ENCODE measurements around the gene CNTNAP2. TPM values are rescaled to one million over a fixed set of nuclear protein-coding genes. Genes with fewer than 3 reads are reported as not detected.

CNTNAP2 gene
- total RNA-seq, 1 donor = 1.0 TPM

- peaks cover 5% of the 10 kb centered on the region for H3K9me3 ChIP-seq (ENCODE audit: low read depth, low read length)
- no peak overlapping the region for H3K4me3 ChIP-seq (ENCODE audit: low read length)
- no peaks in the 10 kb centered on the region for H3K27me3 ChIP-seq (ENCODE audit: insufficient read depth, low read length)
- H3K4me1 ChIP-seq (ENCODE audit: insufficient read depth, low read length) = no peaks in the 10 kb centered on the region
These were observed 906.8 kb downstream of the CNTNAP2 start for GRCh38 chr7:147023440-147023839.

GRCh38 chr7:147029953-147030352 lies 913.4 kb downstream of the CNTNAP2 start:
- no peaks in the 10 kb centered on the region for H3K27me3 ChIP-seq (ENCODE audit: insufficient read depth, low read length)
- H3K9me3 ChIP-seq (ENCODE audit: low read depth, low read length) = peaks cover 5% of the 10 kb centered on the region
- H3K4me1 ChIP-seq (ENCODE audit: insufficient read depth, low read length) = no peaks in the 10 kb centered on the region

GRCh38 chr7:147033641-147034040 lies 917.0 kb downstream of the CNTNAP2 start:
- Histone ChIP-seq H3K27me3 (ENCODE audit: insufficient read depth, low read length) (no peaks in the 10 kb centered on the region), H3K9me3 (ENCODE audit: low read depth, low read length) (no peaks in the 10 kb centered on the region), H3K4me3 (ENCODE audit: low read length) (no peak overlapping the region), H3K4me1 (ENCODE audit: insufficient read depth, low read length) (no peaks in the 10 kb centered on the region)

More at GRCh38 chr7:147029953-147030352, 913.4 kb downstream of the CNTNAP2 start:
- H3K4me3 ChIP-seq (ENCODE audit: low read length) = no peak overlapping the region

- Histone ChIP-seq H3K9me3 (ENCODE audit: low read depth, low read length) (no peaks in the 10 kb centered on the region), H3K27me3 (ENCODE audit: insufficient read depth, low read length) (no peaks in the 10 kb centered on the region), H3K4me3 (ENCODE audit: low read length) (no peak overlapping the region), H3K4me1 (ENCODE audit: insufficient read depth, low read length) (no peaks in the 10 kb centered on the region)
These were observed 924.8 kb downstream of the CNTNAP2 start for GRCh38 chr7:147041438-147041837.

GRCh38 chr7:147044941-147045340 lies 928.3 kb downstream of the CNTNAP2 start:
- H3K9me3 ChIP-seq (ENCODE audit: low read depth, low read length) = no peaks in the 10 kb centered on the region
- H3K4me1 ChIP-seq (ENCODE audit: insufficient read depth, low read length) = no peaks in the 10 kb centered on the region
- no peak overlapping the region for H3K4me3 ChIP-seq (ENCODE audit: low read length)
- no peaks in the 10 kb centered on the region for H3K27me3 ChIP-seq (ENCODE audit: insufficient read depth, low read length)

GRCh38 chr7:147047696-147048095 lies 931.1 kb downstream of the CNTNAP2 start:
- Histone ChIP-seq H3K27me3 (ENCODE audit: insufficient read depth, low read length) (no peaks in the 10 kb centered on the region), H3K4me3 (ENCODE audit: low read length) (no peak overlapping the region), H3K9me3 (ENCODE audit: low read depth, low read length) (no peaks in the 10 kb centered on the region), H3K4me1 (ENCODE audit: insufficient read depth, low read length) (no peaks in the 10 kb centered on the region)

GRCh38 chr7:147048864-147049263 lies 932.3 kb downstream of the CNTNAP2 start:
- Histone ChIP-seq H3K4me3 (ENCODE audit: low read length) (no peak overlapping the region), H3K9me3 (ENCODE audit: low read depth, low read length) (no peaks in the 10 kb centered on the region), H3K27me3 (ENCODE audit: insufficient read depth, low read length) (no peaks in the 10 kb centered on the region), H3K4me1 (ENCODE audit: insufficient read depth, low read length) (no peaks in the 10 kb centered on the region)

- Histone ChIP-seq H3K27me3 (ENCODE audit: insufficient read depth, low read length) (no peaks in the 10 kb centered on the region), H3K9me3 (ENCODE audit: low read depth, low read length) (no peaks in the 10 kb centered on the region), H3K4me1 (ENCODE audit: insufficient read depth, low read length) (no peaks in the 10 kb centered on the region), H3K4me3 (ENCODE audit: low read length) (no peak overlapping the region)
These were observed 936.2 kb downstream of the CNTNAP2 start for GRCh38 chr7:147052818-147053217.

GRCh38 chr7:147053746-147054145 lies 937.1 kb downstream of the CNTNAP2 start:
- no peak overlapping the region for H3K4me3 ChIP-seq (ENCODE audit: low read length)
- no peaks in the 10 kb centered on the region for H3K9me3 ChIP-seq (ENCODE audit: low read depth, low read length)
- no peaks in the 10 kb centered on the region for H3K27me3 ChIP-seq (ENCODE audit: insufficient read depth, low read length)
- no peaks in the 10 kb centered on the region for H3K4me1 ChIP-seq (ENCODE audit: insufficient read depth, low read length)

GRCh38 chr7:147060070-147060469 lies 943.5 kb downstream of the CNTNAP2 start:
- H3K27me3 ChIP-seq (ENCODE audit: insufficient read depth, low read length) = no peaks in the 10 kb centered on the region
- H3K4me3 ChIP-seq (ENCODE audit: low read length) = no peak overlapping the region
- no peaks in the 10 kb centered on the region for H3K4me1 ChIP-seq (ENCODE audit: insufficient read depth, low read length)
- H3K9me3 ChIP-seq (ENCODE audit: low read depth, low read length) = no peaks in the 10 kb centered on the region

GRCh38 chr7:147062897-147063296 lies 946.3 kb downstream of the CNTNAP2 start:
- Histone ChIP-seq H3K9me3 (ENCODE audit: low read depth, low read length) (no peaks in the 10 kb centered on the region), H3K27me3 (ENCODE audit: insufficient read depth, low read length) (no peaks in the 10 kb centered on the region), H3K4me1 (ENCODE audit: insufficient read depth, low read length) (no peaks in the 10 kb centered on the region), H3K4me3 (ENCODE audit: low read length) (no peak overlapping the region)

GRCh38 chr7:147068842-147069241 lies 952.2 kb downstream of the CNTNAP2 start:
- Histone ChIP-seq H3K9me3 (ENCODE audit: low read depth, low read length) (no peaks in the 10 kb centered on the region), H3K4me3 (ENCODE audit: low read length) (no peak overlapping the region)

GRCh38 chr7:147069771-147070170 lies 953.2 kb downstream of the CNTNAP2 start:
- no peaks in the 10 kb centered on the region for H3K27me3 ChIP-seq (ENCODE audit: insufficient read depth, low read length)
- no peaks in the 10 kb centered on the region for H3K4me1 ChIP-seq (ENCODE audit: insufficient read depth, low read length)
- no peaks in the 10 kb centered on the region for H3K9me3 ChIP-seq (ENCODE audit: low read depth, low read length)
- H3K4me3 ChIP-seq (ENCODE audit: low read length) = no peak overlapping the region

More at GRCh38 chr7:147068842-147069241, 952.2 kb downstream of the CNTNAP2 start:
- no peaks in the 10 kb centered on the region for H3K4me1 ChIP-seq (ENCODE audit: insufficient read depth, low read length)
- no peaks in the 10 kb centered on the region for H3K27me3 ChIP-seq (ENCODE audit: insufficient read depth, low read length)

- no peak overlapping the region for H3K4me3 ChIP-seq (ENCODE audit: low read length)
- H3K27me3 ChIP-seq (ENCODE audit: insufficient read depth, low read length) = no peaks in the 10 kb centered on the region
- H3K9me3 ChIP-seq (ENCODE audit: low read depth, low read length) = no peaks in the 10 kb centered on the region
- no peaks in the 10 kb centered on the region for H3K4me1 ChIP-seq (ENCODE audit: insufficient read depth, low read length)
These were observed 954.3 kb downstream of the CNTNAP2 start for GRCh38 chr7:147070886-147071285.

GRCh38 chr7:147071536-147071935 lies 954.9 kb downstream of the CNTNAP2 start:
- Histone ChIP-seq H3K27me3 (ENCODE audit: insufficient read depth, low read length) (no peaks in the 10 kb centered on the region), H3K4me3 (ENCODE audit: low read length) (no peak overlapping the region), H3K4me1 (ENCODE audit: insufficient read depth, low read length) (no peaks in the 10 kb centered on the region), H3K9me3 (ENCODE audit: low read depth, low read length) (no peaks in the 10 kb centered on the region)

GRCh38 chr7:147078312-147078711 lies 961.7 kb downstream of the CNTNAP2 start:
- H3K4me3 ChIP-seq (ENCODE audit: low read length) = no peak overlapping the region
- H3K4me1 ChIP-seq (ENCODE audit: insufficient read depth, low read length) = no peaks in the 10 kb centered on the region
- H3K9me3 ChIP-seq (ENCODE audit: low read depth, low read length) = no peaks in the 10 kb centered on the region
- H3K27me3 ChIP-seq (ENCODE audit: insufficient read depth, low read length) = no peaks in the 10 kb centered on the region
